WTC11 (cell line): ENCODE results near the gene TTC28. TPM values are rescaled to one million over a fixed set of nuclear protein-coding genes. Genes with fewer than 3 reads are reported as not detected.

Experiments
- ATAC-seq: fragments of 200-7000 bp; cut with Tn5 transposase; 2 replicates; pipeline ENCODE4 v1.10.0; 2021; ENCODE audit warnings: mild to moderate bottlenecking, moderate library complexity
- CTCF ChIA-PET: fragments of 300-600 bp; sonication (Branson Sonifier 250); formaldehyde crosslinking; loops from one replicate; lab custom pipeline; 2021; ENCODE audit warnings: antibody characterized with exemption; lab: Charles Lee
- POLR2A ChIA-PET: fragments of 350-600 bp; sonication (Branson Sonifier 250); formaldehyde crosslinking; loops from one replicate; lab custom pipeline; 2021; ENCODE audit warnings: antibody characterized with exemption; lab: Charles Lee
- DNase-seq: peaks from one replicate; pipeline ENCODE4 v3.0.0; 2021; ENCODE audit warnings: low spot score
- H3K27ac Mint-ChIP-seq: 2 replicates; pipeline ENCODE4 v1.8.0; 2021; ENCODE audit warnings: mixed read lengths
- H3K27me3 Mint-ChIP-seq: 2 replicates; pipeline ENCODE4 v1.8.0; 2021; ENCODE audit warnings: low read depth, mild to moderate bottlenecking, moderate library complexity, mixed read lengths
- H3K36me3 Mint-ChIP-seq: 2 replicates; pipeline ENCODE4 v1.8.0; 2021; ENCODE audit warnings: mixed read lengths
- H3K4me1 Mint-ChIP-seq: 2 replicates; pipeline ENCODE4 v1.8.0; 2022; ENCODE audit warnings: mixed read lengths
- H3K4me3 Mint-ChIP-seq: 2 replicates; pipeline ENCODE4 v1.8.0; 2021; ENCODE audit warnings: mild to moderate bottlenecking, moderate library complexity, mixed read lengths
- H3K9me3 Mint-ChIP-seq: 2 replicates; pipeline ENCODE4 v1.8.0; 2021; ENCODE audit warnings: mixed read lengths
- ATF3 ChIP-seq: sonication (generic); formaldehyde crosslinking; conservative IDR thresholded peaks from 2 replicates; pipeline ENCODE4 v1.8.1; 2022; ENCODE audit warnings: mild to moderate bottlenecking, missing genetic modification reagents
- CBFB ChIP-seq: sonication (generic); formaldehyde crosslinking; IDR thresholded peaks from 2 replicates; pipeline ENCODE4 v1.8.1; 2022; ENCODE audit warnings: mild to moderate bottlenecking, low read depth, missing genetic modification reagents
- CREM ChIP-seq: sonication (generic); formaldehyde crosslinking; IDR thresholded peaks from 2 replicates; pipeline ENCODE4 v1.8.1; 2022; ENCODE audit warnings: mild to moderate bottlenecking, missing genetic modification reagents, moderate library complexity
- ETV6 ChIP-seq: sonication (generic); formaldehyde crosslinking; IDR thresholded peaks from 2 replicates; pipeline ENCODE4 v1.8.1; 2022; ENCODE audit warnings: mild to moderate bottlenecking, missing genetic modification reagents
- FOXJ3 ChIP-seq: sonication (generic); formaldehyde crosslinking; IDR thresholded peaks from 2 replicates; pipeline ENCODE4 v1.9.0; 2021; ENCODE audit warnings: missing genetic modification reagents, mild to moderate bottlenecking, borderline replicate concordance
- GTF2I ChIP-seq: fragments of 250-450 bp; sonication (Bioruptor Pico); conservative IDR thresholded peaks from 2 replicates; pipeline ENCODE4 v1.4.0; 2021; ENCODE audit warnings: mild to moderate bottlenecking
- HMGXB4 ChIP-seq: sonication (generic); formaldehyde crosslinking; IDR thresholded peaks from 2 replicates; pipeline ENCODE4 v1.8.1; 2023; ENCODE audit warnings: mild to moderate bottlenecking, moderate library complexity, missing genetic modification reagents
- JUN ChIP-seq: sonication (generic); formaldehyde crosslinking; IDR thresholded peaks from 2 replicates; pipeline ENCODE4 v1.8.0; 2023; ENCODE audit warnings: mild to moderate bottlenecking, missing genetic modification reagents
- NFATC4 ChIP-seq: fragments of 250-450 bp; sonication (Bioruptor Pico); IDR thresholded peaks from 2 replicates; pipeline ENCODE4 v1.9.0; 2021; ENCODE audit warnings: mild to moderate bottlenecking
- PRRX2 ChIP-seq: fragments of 250-450 bp; sonication (Bioruptor Pico); IDR thresholded peaks from 2 replicates; pipeline ENCODE4 v1.8.0; 2021; ENCODE audit warnings: mild to moderate bottlenecking
- RORB ChIP-seq: fragments of 250-450 bp; sonication (Bioruptor Pico); IDR thresholded peaks from 2 replicates; pipeline ENCODE4 v1.9.0; 2021; ENCODE audit warnings: mild to moderate bottlenecking
- SMAD3 ChIP-seq: sonication (generic); formaldehyde crosslinking; IDR thresholded peaks from 2 replicates; pipeline ENCODE4 v1.8.0; 2022; ENCODE audit warnings: missing genetic modification reagents, mild to moderate bottlenecking, borderline replicate concordance
- SMAD4 ChIP-seq: sonication (generic); formaldehyde crosslinking; IDR thresholded peaks from 2 replicates; pipeline ENCODE4 v1.8.0; 2022; ENCODE audit warnings: mild to moderate bottlenecking, missing genetic modification reagents
- TP53 ChIP-seq: sonication (generic); formaldehyde crosslinking; IDR thresholded peaks from 2 replicates; pipeline ENCODE4 v1.8.1; 2023; ENCODE audit warnings: mild to moderate bottlenecking, missing genetic modification reagents
- ZBTB21 ChIP-seq: sonication (generic); formaldehyde crosslinking; IDR thresholded peaks from 2 replicates; pipeline ENCODE4 v1.8.1; 2023; ENCODE audit warnings: mild to moderate bottlenecking, missing genetic modification reagents, borderline replicate concordance
- ZBTB43 ChIP-seq: sonication (generic); formaldehyde crosslinking; IDR thresholded peaks from 2 replicates; pipeline ENCODE4 v1.8.1; 2023; ENCODE audit warnings: mild to moderate bottlenecking, missing genetic modification reagents
- ZMAT4 ChIP-seq: fragments of 250-450 bp; sonication (Bioruptor Pico); IDR thresholded peaks from 2 replicates; pipeline ENCODE4 v1.9.0; 2021; ENCODE audit warnings: mild to moderate bottlenecking
- ZNF121 ChIP-seq: sonication (generic); formaldehyde crosslinking; IDR thresholded peaks from 2 replicates; pipeline ENCODE4 v1.8.0; 2023; ENCODE audit warnings: missing genetic modification reagents
- ZNF317 ChIP-seq: sonication (generic); formaldehyde crosslinking; IDR thresholded peaks from 2 replicates; pipeline ENCODE4 v1.8.1; 2023; ENCODE audit warnings: low read depth, mild to moderate bottlenecking, moderate library complexity, missing genetic modification reagents, borderline replicate concordance
- ZNF423 ChIP-seq: fragments of 250-450 bp; sonication (Bioruptor Pico); IDR thresholded peaks from 2 replicates; pipeline ENCODE4 v2.1.2; 2022; ENCODE audit warnings: mild to moderate bottlenecking, moderate library complexity
- total RNA-seq: library from RNA; stranded (reverse); gene quantifications from 3 replicates; pipeline ENCODE4 v1.2.3, GENCODE V29; 2021
- TF ChIP-seq, protein P1 (sequence below): sonication (generic); formaldehyde crosslinking; IDR thresholded peaks from 2 replicates; pipeline ENCODE4 v1.8.1; 2022; ENCODE audit warnings: missing genetic modification reagents, borderline replicate concordance
- TF ChIP-seq, protein P2 (sequence below): sonication (generic); formaldehyde crosslinking; IDR thresholded peaks from 2 replicates; pipeline ENCODE4 v1.8.0; 2022; ENCODE audit warnings: missing genetic modification reagents
- TF ChIP-seq, protein P3 (sequence below): fragments of 250-450 bp; sonication (Bioruptor Pico); conservative IDR thresholded peaks from 2 replicates; pipeline ENCODE4 v1.9.0; 2021; ENCODE audit warnings: mild to moderate bottlenecking

TTC28 gene
- total RNA-seq, 1 experiment from 2014 or later = 13.0 TPM

GRCh38 chr22:28232204-28232603 is 447.4 kb downstream of the TTC28 start:
- POLR2A ChIA-PET = no interaction called here
- TF ChIP-seq SMAD4 (CRISPR knock-in tag) = no peak
- no peak for TF ChIP-seq ETV6 (CRISPR knock-in tag)
- TF ChIP-seq ZNF121 = no peak
- TF ChIP-seq RORB = no peak
- no peak for TF ChIP-seq ATF3 (CRISPR knock-in tag)
- TF ChIP-seq ZNF317 (CRISPR knock-in tag) = no peak
- TF ChIP-seq HMGXB4 (CRISPR knock-in tag) = no peak
- TF ChIP-seq NFATC4 (CRISPR knock-in tag) = no peak
- TF ChIP-seq SMAD3 (CRISPR knock-in tag) = no peak
- no peak for TF ChIP-seq FOXJ3 (CRISPR knock-in tag)
- no peak for TF ChIP-seq CBFB (CRISPR knock-in tag)
- TF ChIP-seq, protein P1, sequence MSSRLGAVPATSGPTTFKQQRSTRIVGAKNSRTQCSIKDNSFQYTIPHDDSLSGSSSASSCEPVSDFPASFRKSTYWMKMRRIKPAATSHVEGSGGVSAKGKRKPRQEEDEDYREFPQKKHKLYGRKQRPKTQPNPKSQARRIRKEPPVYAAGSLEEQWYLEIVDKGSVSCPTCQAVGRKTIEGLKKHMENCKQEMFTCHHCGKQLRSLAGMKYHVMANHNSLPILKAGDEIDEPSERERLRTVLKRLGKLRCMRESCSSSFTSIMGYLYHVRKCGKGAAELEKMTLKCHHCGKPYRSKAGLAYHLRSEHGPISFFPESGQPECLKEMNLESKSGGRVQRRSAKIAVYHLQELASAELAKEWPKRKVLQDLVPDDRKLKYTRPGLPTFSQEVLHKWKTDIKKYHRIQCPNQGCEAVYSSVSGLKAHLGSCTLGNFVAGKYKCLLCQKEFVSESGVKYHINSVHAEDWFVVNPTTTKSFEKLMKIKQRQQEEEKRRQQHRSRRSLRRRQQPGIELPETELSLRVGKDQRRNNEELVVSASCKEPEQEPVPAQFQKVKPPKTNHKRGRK (CRISPR knock-in tag) = no peak
- no peak for TF ChIP-seq ZBTB43
- no peak for TF ChIP-seq JUN (CRISPR knock-in tag)
- CTCF ChIA-PET = interaction anchor here (1.0 to 2.3 kb wide), 6 partner anchors 21 to 212 kb away, joined by 3 to 7 read pairs (median 4); no protein-coding TSS in a partner anchor
- Mint-ChIP-seq H3K9me3 (no peaks in the 10 kb centered on the region), H3K4me3 (no peak overlapping the region), H3K27ac (no peak overlapping the region), H3K36me3 (no peaks in the 10 kb centered on the region), H3K4me1 (peaks cover 24% of the 10 kb centered on the region), H3K27me3 (no peaks in the 10 kb centered on the region)
- ATAC-seq (no peak; the same call in 1 of the 2 replicates), DNase-seq (no peak)

DNA sequence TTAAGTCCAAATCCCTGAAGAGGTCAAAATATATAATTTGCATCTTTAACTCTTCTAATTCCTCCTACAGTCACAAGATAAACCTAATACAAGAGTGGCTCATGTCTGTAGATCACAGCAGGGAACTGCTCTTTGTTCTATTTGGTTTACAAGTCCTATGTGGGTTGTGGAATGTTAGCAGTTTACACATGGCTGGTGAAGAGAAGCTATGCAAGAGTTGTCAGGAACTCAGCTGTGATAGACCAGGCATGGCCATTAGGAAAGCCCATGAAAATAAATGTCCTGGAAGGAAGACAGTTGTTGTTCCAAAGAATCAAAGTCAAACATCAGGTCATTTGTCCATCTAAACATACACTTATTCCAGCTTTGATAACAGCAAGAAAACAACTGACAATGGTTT is 448.2 kb downstream of the TTC28 start:
- Mint-ChIP-seq H3K27ac (no peak overlapping the region; the same call in 1 of the 2 replicates), H3K4me1 (peaks cover 24% of the 10 kb centered on the region), H3K36me3 (no peaks in the 10 kb centered on the region), H3K4me3 (no peak overlapping the region), H3K27me3 (no peaks in the 10 kb centered on the region), H3K9me3 (no peaks in the 10 kb centered on the region)
- CTCF ChIA-PET = interaction anchor here (1.0 to 2.3 kb wide), 6 partner anchors 22 to 211 kb away, joined by 3 to 7 read pairs (median 4); no protein-coding TSS in a partner anchor
- POLR2A ChIA-PET = no interaction called here
- DNase-seq (no peak), ATAC-seq (peak; percentile 73; the same call in 1 of the 2 replicates)
- TF ChIP-seq ZBTB43 (no peak), ZNF423 (CRISPR knock-in tag) (no peak), ZBTB21 (CRISPR knock-in tag) (no peak), TP53 (CRISPR knock-in tag) (no peak), PRRX2 (CRISPR knock-in tag) (no peak), ATF3 (CRISPR knock-in tag) (no peak), CREM (CRISPR knock-in tag) (no peak), ZMAT4 (CRISPR knock-in tag) (no peak), GTF2I (CRISPR knock-in tag) (no peak)
- TF ChIP-seq, protein P2, sequence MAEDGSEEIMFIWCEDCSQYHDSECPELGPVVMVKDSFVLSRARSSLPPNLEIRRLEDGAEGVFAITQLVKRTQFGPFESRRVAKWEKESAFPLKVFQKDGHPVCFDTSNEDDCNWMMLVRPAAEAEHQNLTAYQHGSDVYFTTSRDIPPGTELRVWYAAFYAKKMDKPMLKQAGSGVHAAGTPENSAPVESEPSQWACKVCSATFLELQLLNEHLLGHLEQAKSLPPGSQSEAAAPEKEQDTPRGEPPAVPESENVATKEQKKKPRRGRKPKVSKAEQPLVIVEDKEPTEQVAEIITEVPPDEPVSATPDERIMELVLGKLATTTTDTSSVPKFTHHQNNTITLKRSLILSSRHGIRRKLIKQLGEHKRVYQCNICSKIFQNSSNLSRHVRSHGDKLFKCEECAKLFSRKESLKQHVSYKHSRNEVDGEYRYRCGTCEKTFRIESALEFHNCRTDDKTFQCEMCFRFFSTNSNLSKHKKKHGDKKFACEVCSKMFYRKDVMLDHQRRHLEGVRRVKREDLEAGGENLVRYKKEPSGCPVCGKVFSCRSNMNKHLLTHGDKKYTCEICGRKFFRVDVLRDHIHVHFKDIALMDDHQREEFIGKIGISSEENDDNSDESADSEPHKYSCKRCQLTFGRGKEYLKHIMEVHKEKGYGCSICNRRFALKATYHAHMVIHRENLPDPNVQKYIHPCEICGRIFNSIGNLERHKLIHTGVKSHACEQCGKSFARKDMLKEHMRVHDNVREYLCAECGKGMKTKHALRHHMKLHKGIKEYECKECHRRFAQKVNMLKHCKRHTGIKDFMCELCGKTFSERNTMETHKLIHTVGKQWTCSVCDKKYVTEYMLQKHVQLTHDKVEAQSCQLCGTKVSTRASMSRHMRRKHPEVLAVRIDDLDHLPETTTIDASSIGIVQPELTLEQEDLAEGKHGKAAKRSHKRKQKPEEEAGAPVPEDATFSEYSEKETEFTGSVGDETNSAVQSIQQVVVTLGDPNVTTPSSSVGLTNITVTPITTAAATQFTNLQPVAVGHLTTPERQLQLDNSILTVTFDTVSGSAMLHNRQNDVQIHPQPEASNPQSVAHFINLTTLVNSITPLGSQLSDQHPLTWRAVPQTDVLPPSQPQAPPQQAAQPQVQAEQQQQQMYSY (CRISPR knock-in tag) = no peak
- TF ChIP-seq, protein P3, sequence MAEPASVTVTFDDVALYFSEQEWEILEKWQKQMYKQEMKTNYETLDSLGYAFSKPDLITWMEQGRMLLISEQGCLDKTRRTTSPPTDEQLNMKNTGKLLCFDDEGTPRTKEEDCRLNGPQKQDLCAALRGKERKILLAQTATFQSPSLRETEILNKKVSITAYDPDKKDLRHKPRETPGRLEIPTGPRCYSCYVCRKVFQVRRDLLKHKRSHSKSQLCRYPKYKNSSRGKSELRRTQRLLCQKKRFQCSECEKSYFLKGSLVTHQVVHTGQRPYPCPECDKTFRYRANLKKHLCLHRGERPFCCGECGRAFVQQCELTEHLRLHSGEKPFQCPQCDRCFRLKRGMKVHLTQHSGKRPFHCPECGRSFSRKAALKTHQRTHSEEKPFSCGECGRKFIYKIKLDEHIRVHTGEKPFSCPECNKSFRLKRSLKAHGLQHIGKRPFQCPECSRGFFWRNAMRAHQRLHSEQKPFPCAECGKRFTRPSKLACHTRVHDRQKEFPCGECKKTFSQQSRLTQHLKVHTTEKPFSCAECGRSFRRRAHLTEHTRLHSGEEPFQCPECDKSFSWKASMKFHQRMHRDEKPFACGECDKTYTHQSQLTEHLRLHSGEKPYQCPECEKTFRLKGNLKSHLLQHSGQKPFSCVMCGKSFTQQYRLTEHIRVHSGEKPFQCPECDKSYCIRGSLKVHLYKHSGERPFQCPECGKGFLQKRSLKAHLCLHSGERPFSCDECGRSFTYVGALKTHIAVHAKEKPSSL (CRISPR knock-in tag) = no peak
